Astrocyte (in vitro differentiated cells and primary cell): Measurements from ENCODE around the gene TMEM132E. TPM values are rescaled to one million over a fixed set of nuclear protein-coding genes. Genes with fewer than 3 reads are reported as not detected.

Experiments
- DNase-seq: peaks from one replicate; pipeline ENCODE4 v3.0.0-alpha.2; 2010; ENCODE audit warnings: low read depth
- FAIRE-seq: peaks from 2 replicates; lab custom pipeline; 2011; peaks lifted over from hg19 to GRCh38; lab: Jason Lieb, UNC
- H2AFZ ChIP-seq: 2 replicates; pipeline ENCODE4 v1.6.0; 2012; ENCODE audit warnings: low read depth, low read length, inconsistent platforms
- H3K27ac ChIP-seq: 2 replicates; pipeline ENCODE4 v1.5.1; 2011; ENCODE audit warnings: low read depth, low read length, inconsistent platforms
- H3K27me3 ChIP-seq: 2 replicates; pipeline ENCODE4 v1.6.0; 2011; ENCODE audit warnings: low read length, inconsistent platforms; ENCODE audit not compliant: insufficient read depth
- H3K36me3 ChIP-seq: 2 replicates; pipeline ENCODE4 v1.5.1; 2011; ENCODE audit warnings: low read length, inconsistent platforms; ENCODE audit not compliant: insufficient read depth
- H3K4me1 ChIP-seq: 2 replicates; pipeline ENCODE4 v1.5.1; 2011; ENCODE audit warnings: low read length, inconsistent platforms; ENCODE audit not compliant: insufficient read depth
- H3K4me2 ChIP-seq: 2 replicates; pipeline ENCODE4 v1.6.0; 2012; ENCODE audit warnings: low read length, inconsistent platforms
- H3K4me3 ChIP-seq: 2 replicates; pipeline ENCODE4 v1.5.1; 2011; ENCODE audit warnings: low read depth, mild to moderate bottlenecking, low read length, inconsistent platforms; ENCODE audit not compliant: insufficient read depth
- H3K79me2 ChIP-seq: 2 replicates; pipeline ENCODE4 v1.6.0; 2012; ENCODE audit warnings: mild to moderate bottlenecking, low read length, inconsistent platforms; ENCODE audit not compliant: insufficient read depth
- H3K9ac ChIP-seq: 2 replicates; pipeline ENCODE4 v1.6.0; 2012; ENCODE audit warnings: mild to moderate bottlenecking, low read length, inconsistent platforms
- H3K9me3 ChIP-seq: 2 replicates; pipeline ENCODE4 v1.5.1; 2012; ENCODE audit warnings: low read depth, mild to moderate bottlenecking, low read length, inconsistent platforms; ENCODE audit not compliant: insufficient read depth
- H4K20me1 ChIP-seq: 2 replicates; pipeline ENCODE4 v1.6.0; 2012; ENCODE audit warnings: low read length, inconsistent platforms; ENCODE audit not compliant: insufficient read depth
- H3K27ac Mint-ChIP-seq: one replicate; pipeline ENCODE4 v1.8.0; 2021; ENCODE audit warnings: mild to moderate bottlenecking, mixed read lengths; ENCODE audit not compliant: unreplicated experiment
- H3K27me3 Mint-ChIP-seq: one replicate; pipeline ENCODE4 v1.8.0; 2021; ENCODE audit warnings: low read depth, mixed read lengths; ENCODE audit not compliant: unreplicated experiment
- H3K36me3 Mint-ChIP-seq: one replicate; pipeline ENCODE4 v1.8.0; 2021; ENCODE audit warnings: low read depth, mixed read lengths; ENCODE audit not compliant: unreplicated experiment
- H3K4me1 Mint-ChIP-seq: one replicate; pipeline ENCODE4 v1.8.0; 2021; ENCODE audit warnings: low read depth, mixed read lengths; ENCODE audit not compliant: unreplicated experiment
- H3K4me3 Mint-ChIP-seq: one replicate; pipeline ENCODE4 v1.8.0; 2021; ENCODE audit warnings: mild to moderate bottlenecking, moderate library complexity, mixed read lengths; ENCODE audit not compliant: unreplicated experiment
- H3K9me3 Mint-ChIP-seq: one replicate; pipeline ENCODE4 v1.8.0; 2021; ENCODE audit warnings: mild to moderate bottlenecking, mixed read lengths; ENCODE audit not compliant: unreplicated experiment
- CTCF ChIP-seq: IDR thresholded peaks from 2 replicates; pipeline ENCODE4 v1.5.1; 2011; ENCODE audit warnings: low read depth, mild to moderate bottlenecking, inconsistent platforms, low read length, moderate library complexity; ENCODE audit not compliant: insufficient read depth
- EZH2 ChIP-seq: IDR thresholded peaks from 2 replicates; pipeline ENCODE4 v1.6.1; 2012; ENCODE audit warnings: mild to moderate bottlenecking, low read length, inconsistent platforms; ENCODE audit not compliant: insufficient read depth
- total RNA-seq: library from RNA; stranded (reverse); gene quantifications from 2 replicates; pipeline ENCODE4 v1.2.1, GENCODE V29; 2021

Gene TMEM132E
- total RNA-seq, 1 donor from 2014 or later: 0.18 TPM

- no peak for DNase-seq
- no peak for FAIRE-seq
- Histone ChIP-seq H3K9ac (no peak overlapping the region), H3K4me2 (no peak overlapping the region), H3K79me2 (no peaks in the 10 kb centered on the region), H3K9me3 (peaks cover 3% of the 10 kb centered on the region), H3K4me3 (no peak overlapping the region), H3K27ac (no peak overlapping the region), H3K27me3 (no peaks in the 10 kb centered on the region), H3K4me1 (no peaks in the 10 kb centered on the region), H2AFZ (no peak overlapping the region), H4K20me1 (no peaks in the 10 kb centered on the region), H3K36me3 (no peaks in the 10 kb centered on the region)
- Mint-ChIP-seq H3K9me3 (peaks cover 3% of the 10 kb centered on the region), H3K4me1 (no peaks in the 10 kb centered on the region), H3K4me3 (no peak overlapping the region), H3K27me3 (peaks cover 13% of the 10 kb centered on the region), H3K27ac (no peak overlapping the region), H3K36me3 (no peaks in the 10 kb centered on the region)
- no peak for TF ChIP-seq EZH2
- no peak for TF ChIP-seq CTCF
These were observed 17.0 kb upstream of the TMEM132E start for GRCh38 chr17:34562387-34562786.

GRCh38 chr17:34565713-34566112 is 13.7 kb upstream of the TMEM132E start:
- TF ChIP-seq EZH2 (no peak), CTCF (no peak)
- no peaks in the 10 kb centered on the region for H4K20me1 ChIP-seq
- H3K4me1 Mint-ChIP-seq: peaks cover 4% of the 10 kb centered on the region
- H3K4me2 ChIP-seq: no peak overlapping the region
- H3K36me3 Mint-ChIP-seq: no peaks in the 10 kb centered on the region
- H3K79me2 ChIP-seq: no peaks in the 10 kb centered on the region
- H3K4me3 Mint-ChIP-seq: no peak overlapping the region
- peaks cover 3% of the 10 kb centered on the region for H3K9me3 Mint-ChIP-seq
- H3K27me3 Mint-ChIP-seq: peaks cover 26% of the 10 kb centered on the region
- no peak overlapping the region for H3K9ac ChIP-seq
- no peaks in the 10 kb centered on the region for H3K4me1 ChIP-seq
- H2AFZ ChIP-seq: no peak overlapping the region
- H3K4me3 ChIP-seq: no peak overlapping the region
- DNase-seq: no peak
- H3K36me3 ChIP-seq: no peaks in the 10 kb centered on the region
- H3K27ac Mint-ChIP-seq: no peak overlapping the region
- H3K9me3 ChIP-seq: peaks cover 3% of the 10 kb centered on the region
- FAIRE-seq: no peak
- H3K27me3 ChIP-seq: peaks cover 2% of the 10 kb centered on the region
- H3K27ac ChIP-seq: no peak overlapping the region

GRCh38 chr17:34566201-34566600 is 13.2 kb upstream of the TMEM132E start:
- Histone ChIP-seq H4K20me1 (no peaks in the 10 kb centered on the region), H3K9ac (no peak overlapping the region), H3K27me3 (peaks cover 2% of the 10 kb centered on the region), H3K9me3 (peaks cover 3% of the 10 kb centered on the region), H3K4me2 (no peak overlapping the region), H3K36me3 (no peaks in the 10 kb centered on the region), H2AFZ (no peak overlapping the region), H3K79me2 (no peaks in the 10 kb centered on the region), H3K27ac (no peak overlapping the region), H3K4me1 (no peaks in the 10 kb centered on the region), H3K4me3 (no peak overlapping the region)
- Mint-ChIP-seq H3K4me1 (peaks cover 4% of the 10 kb centered on the region), H3K9me3 (peaks cover 2% of the 10 kb centered on the region), H3K4me3 (no peak overlapping the region), H3K27ac (no peak overlapping the region), H3K27me3 (peaks cover 28% of the 10 kb centered on the region), H3K36me3 (no peaks in the 10 kb centered on the region)
- FAIRE-seq: no peak
- no peak for TF ChIP-seq EZH2
- no peak for TF ChIP-seq CTCF
- DNase-seq: no peak
